A549 treated with CORT108297 at 1 μM for 4 hours (cell line): Measurements from ENCODE around the gene BCAS1. TPM values are rescaled to one million over a fixed set of nuclear protein-coding genes. Genes with fewer than 3 reads are reported as not detected.

Experiments used
- total RNA-seq: library from RNA; stranded (reverse); fragments of 200-300 nt; extraction: Qiagen RNA extraction; gene quantifications from 5 replicates; pipeline ENCODE4 v1.2.3, GENCODE V29; 2022

Gene BCAS1, protein sequence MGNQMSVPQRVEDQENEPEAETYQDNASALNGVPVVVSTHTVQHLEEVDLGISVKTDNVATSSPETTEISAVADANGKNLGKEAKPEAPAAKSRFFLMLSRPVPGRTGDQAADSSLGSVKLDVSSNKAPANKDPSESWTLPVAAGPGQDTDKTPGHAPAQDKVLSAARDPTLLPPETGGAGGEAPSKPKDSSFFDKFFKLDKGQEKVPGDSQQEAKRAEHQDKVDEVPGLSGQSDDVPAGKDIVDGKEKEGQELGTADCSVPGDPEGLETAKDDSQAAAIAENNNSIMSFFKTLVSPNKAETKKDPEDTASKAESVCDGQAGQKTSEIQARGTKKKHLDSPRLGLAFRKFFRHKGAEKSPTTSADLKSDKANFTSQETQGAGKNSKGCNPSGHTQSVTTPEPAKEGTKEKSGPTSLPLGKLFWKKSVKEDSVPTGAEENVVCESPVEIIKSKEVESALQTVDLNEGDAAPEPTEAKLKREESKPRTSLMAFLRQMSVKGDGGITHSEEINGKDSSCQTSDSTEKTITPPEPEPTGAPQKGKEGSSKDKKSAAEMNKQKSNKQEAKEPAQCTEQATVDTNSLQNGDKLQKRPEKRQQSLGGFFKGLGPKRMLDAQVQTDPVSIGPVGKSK
- 0.45 to 0.65 TPM (median 0.60 TPM) in 5 replicates for total RNA-seq

DNA sequence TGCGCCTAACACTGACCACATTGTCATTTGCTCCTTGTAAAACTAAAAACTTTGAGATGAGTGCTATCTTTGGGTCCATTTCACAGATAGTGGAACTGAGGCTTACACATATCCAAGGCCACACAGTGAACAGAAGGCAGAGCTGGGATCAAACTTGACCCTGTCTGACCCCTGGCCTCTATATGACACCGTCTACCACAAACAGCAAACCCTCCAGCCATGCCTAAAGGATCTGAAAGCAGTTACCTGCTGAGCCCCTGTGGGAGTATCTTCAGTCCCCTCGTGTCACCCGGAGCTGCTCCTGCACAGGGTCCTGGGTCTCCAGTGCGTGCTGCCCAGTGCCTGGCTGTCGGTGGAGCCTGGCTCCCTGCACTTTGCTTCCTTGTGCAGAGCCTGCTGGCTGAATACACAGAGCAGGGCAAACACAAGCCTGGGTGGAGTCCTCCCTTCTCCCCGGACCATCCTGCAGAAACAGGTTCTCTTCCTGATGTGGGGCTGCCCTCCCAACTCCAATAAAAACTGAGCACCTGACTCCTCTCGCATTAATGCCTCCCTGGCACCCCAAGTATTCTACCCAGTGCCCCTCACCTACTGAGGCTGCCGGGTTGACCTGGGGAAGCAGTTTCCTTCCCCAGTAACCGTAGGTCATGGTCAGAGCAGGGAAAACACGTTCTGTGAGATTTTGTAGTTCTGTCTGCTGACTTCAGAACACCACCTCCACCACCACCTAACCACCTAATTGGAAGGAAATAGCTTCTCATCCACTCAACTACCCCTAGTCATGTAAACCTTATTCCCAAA lies at the start of gene BCAS1:
BCAS1 (minus strand) TSS at position 408 of the 801 bp plus-strand sequence. CDS start 11,876 bp downstream, outside the sequence.

Other genes with a start within 250 kb of the BCAS1 start
- 220 to 457 TPM (median 406 TPM) in 5 replicates for gene CYP24A1, start 103.4 kb upstream of the BCAS1 start, total RNA-seq
- gene PFDN4, start 137.5 kb upstream of the BCAS1 start, total RNA-seq = 45.3 to 91.5 TPM (median 51.0 TPM) in 5 replicates